ENCODE measurements around the gene AP5S1.
"Not testable (repeated sequence)": the region's sequence is repeated elsewhere in the genome, so short reads cannot be mapped to it uniquely, and the experiment has no call there.

The AP5S1 gene

DNA sequence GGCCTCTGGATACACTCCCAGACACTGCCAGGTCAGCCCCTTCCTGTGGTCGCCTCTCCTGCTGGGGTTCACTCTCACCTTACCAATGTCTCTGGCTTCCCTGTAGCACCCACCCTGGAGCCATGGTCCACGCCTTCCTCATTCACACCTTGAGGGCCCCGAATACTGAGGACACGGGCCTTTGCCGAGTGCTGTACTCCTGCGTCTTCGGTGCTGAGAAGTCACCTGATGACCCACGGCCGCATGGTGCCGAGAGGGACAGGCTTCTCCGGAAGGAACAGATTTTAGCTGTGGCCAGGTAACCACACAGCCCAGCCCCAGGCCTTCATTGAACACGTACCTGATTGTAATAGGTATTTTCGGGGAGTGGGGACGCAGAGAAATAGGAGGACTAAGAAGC, 1.6 kb downstream of the AP5S1 start:
- peak overlapping the region; percentile 90 for H3K27ac ChIP-seq
- TF ChIP-seq, protein P1, sequence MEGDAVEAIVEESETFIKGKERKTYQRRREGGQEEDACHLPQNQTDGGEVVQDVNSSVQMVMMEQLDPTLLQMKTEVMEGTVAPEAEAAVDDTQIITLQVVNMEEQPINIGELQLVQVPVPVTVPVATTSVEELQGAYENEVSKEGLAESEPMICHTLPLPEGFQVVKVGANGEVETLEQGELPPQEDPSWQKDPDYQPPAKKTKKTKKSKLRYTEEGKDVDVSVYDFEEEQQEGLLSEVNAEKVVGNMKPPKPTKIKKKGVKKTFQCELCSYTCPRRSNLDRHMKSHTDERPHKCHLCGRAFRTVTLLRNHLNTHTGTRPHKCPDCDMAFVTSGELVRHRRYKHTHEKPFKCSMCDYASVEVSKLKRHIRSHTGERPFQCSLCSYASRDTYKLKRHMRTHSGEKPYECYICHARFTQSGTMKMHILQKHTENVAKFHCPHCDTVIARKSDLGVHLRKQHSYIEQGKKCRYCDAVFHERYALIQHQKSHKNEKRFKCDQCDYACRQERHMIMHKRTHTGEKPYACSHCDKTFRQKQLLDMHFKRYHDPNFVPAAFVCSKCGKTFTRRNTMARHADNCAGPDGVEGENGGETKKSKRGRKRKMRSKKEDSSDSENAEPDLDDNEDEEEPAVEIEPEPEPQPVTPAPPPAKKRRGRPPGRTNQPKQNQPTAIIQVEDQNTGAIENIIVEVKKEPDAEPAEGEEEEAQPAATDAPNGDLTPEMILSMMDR (conservative IDR thresholded peaks at IDR 0.05), result no peak
- TF ChIP-seq ZFX (IDR thresholded peaks at IDR 0.05), result no peak

DNA sequence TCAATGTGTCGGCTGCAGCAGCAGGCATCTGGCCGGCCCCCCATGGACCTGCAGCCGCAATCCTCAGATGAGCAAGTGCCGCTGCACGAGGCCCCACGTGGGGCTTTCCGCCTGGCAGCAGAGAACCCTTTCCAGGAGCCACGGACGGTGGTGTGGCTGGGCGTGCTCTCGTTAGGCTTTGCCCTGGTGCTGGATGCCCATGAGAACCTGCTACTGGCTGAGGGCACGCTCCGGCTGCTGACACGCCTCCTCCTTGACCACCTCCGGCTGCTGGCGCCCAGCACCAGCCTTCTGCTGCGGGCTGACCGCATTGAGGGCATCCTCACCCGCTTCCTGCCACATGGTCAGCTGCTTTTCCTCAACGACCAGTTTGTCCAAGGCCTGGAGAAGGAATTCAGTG, 3.5 kb downstream of the AP5S1 start:
- no peak overlapping the region for H3K27ac ChIP-seq
- TF ChIP-seq, protein P1 (conservative IDR thresholded peaks at IDR 0.05), result no peak
- TF ChIP-seq ZFX (IDR thresholded peaks at IDR 0.05), result no peak

- TF ChIP-seq, protein P1 (conservative IDR thresholded peaks at IDR 0.05), result no peak
- H3K27ac ChIP-seq, result no peak overlapping the region
These were observed 5.2 kb downstream of the AP5S1 start for GRCh38 chr20:3825526-3825925.

GRCh38 chr20:3826420-3826819, 6.1 kb downstream of the AP5S1 start:
- H3K27ac ChIP-seq, result no peak overlapping the region
- TF ChIP-seq, protein P1 (conservative IDR thresholded peaks at IDR 0.05), result no peak
- TF ChIP-seq ZFX (IDR thresholded peaks at IDR 0.05), result no peak

DNA sequence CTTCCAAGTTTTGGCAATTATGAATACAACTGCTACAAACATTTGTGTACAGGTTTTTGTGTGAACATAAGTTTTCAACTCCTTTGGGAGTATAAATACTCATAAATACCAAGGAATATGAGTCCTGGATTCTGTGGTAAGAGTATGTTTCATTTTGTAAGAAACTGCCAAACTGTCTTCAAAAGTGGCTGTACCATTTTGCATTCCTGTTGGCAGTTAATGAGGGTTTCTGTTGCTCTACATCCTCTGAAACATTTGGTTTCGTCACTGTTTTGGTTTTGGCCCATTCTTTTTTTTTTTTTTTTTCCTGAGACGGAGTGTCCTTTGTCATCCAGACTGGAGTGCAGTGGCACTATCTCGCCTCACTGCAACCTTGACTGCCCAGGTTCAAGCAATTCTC, 8.5 kb downstream of the AP5S1 start:
- H3K27ac ChIP-seq, result no peak overlapping the region
- TF ChIP-seq, protein P1 (conservative IDR thresholded peaks at IDR 0.05), result no peak
- TF ChIP-seq ZFX (IDR thresholded peaks at IDR 0.05), result no peak

- H3K27ac ChIP-seq, result not testable (repeated sequence)
These were observed 9.5 kb downstream of the AP5S1 start for GRCh38 chr20:3829891-3830290.

GRCh38 chr20:3836132-3836531, 15.8 kb downstream of the AP5S1 start:
- no peak for TF ChIP-seq ZFX (IDR thresholded peaks at IDR 0.05)
- H3K27ac ChIP-seq, result no peak overlapping the region

- TF ChIP-seq, protein P1 (conservative IDR thresholded peaks at IDR 0.05), result no peak
- TF ChIP-seq ZFX (IDR thresholded peaks at IDR 0.05), result no peak
- H3K27ac ChIP-seq, result no peak overlapping the region
These were observed 19.0 kb downstream of the AP5S1 start for GRCh38 chr20:3839328-3839727.

- not testable (repeated sequence) for H3K27ac ChIP-seq
These were observed 19.9 kb downstream of the AP5S1 start for GRCh38 chr20:3840201-3840600.
